RWPE2 (cell line): ENCODE results near the gene C19orf67.

Source experiments
- ATAC-seq: fragments of 200-7000 bp; cut with Tn5 transposase; 3 replicates; pipeline ENCODE4 v1.9.1; 2021; ENCODE audit warnings: low read depth
- DNase-seq: peaks from one replicate; pipeline ENCODE4 v3.0.0-alpha.2; 2020; ENCODE audit warnings: low spot score
- H3K27ac ChIP-seq: fragments of 450-650 bp; 2 replicates; pipeline ENCODE4 v1.5.1; 2017; ENCODE audit warnings: mild to moderate bottlenecking; ENCODE audit not compliant: poor library complexity, severe bottlenecking
- H3K27me3 ChIP-seq: fragments of 250-450 bp; sonication (Bioruptor Pico); 2 replicates; pipeline ENCODE4 v1.5.1; 2021; ENCODE audit warnings: mild to moderate bottlenecking, moderate library complexity; ENCODE audit not compliant: insufficient read depth, poor library complexity, severe bottlenecking
- H3K36me3 ChIP-seq: fragments of 250-450 bp; sonication (Bioruptor Pico); 2 replicates; pipeline ENCODE4 v1.5.1; 2020; ENCODE audit warnings: low read depth, mild to moderate bottlenecking, moderate library complexity
- H3K4me1 ChIP-seq: fragments of 250-450 bp; sonication (Bioruptor Pico); 2 replicates; pipeline ENCODE4 v1.5.1; 2021; ENCODE audit warnings: mild to moderate bottlenecking, moderate library complexity; ENCODE audit not compliant: insufficient read depth, poor library complexity, severe bottlenecking
- H3K4me3 ChIP-seq: fragments of 250-450 bp; sonication (Bioruptor Pico); 2 replicates; pipeline ENCODE4 v1.5.1; 2021; ENCODE audit warnings: mild to moderate bottlenecking, moderate library complexity; ENCODE audit not compliant: severe bottlenecking
- H3K9me3 ChIP-seq: fragments of 250-450 bp; sonication (Bioruptor Pico); 2 replicates; pipeline ENCODE4 v1.5.1; 2021; ENCODE audit warnings: mild to moderate bottlenecking, moderate library complexity; ENCODE audit not compliant: severe bottlenecking
- TF ChIP-seq, protein P1 (sequence below): fragments of 450-650 bp; IDR thresholded peaks from one replicate; pipeline ENCODE4 v1.5.1; 2017; ENCODE audit warnings: mild to moderate bottlenecking, moderate library complexity; ENCODE audit not compliant: poor library complexity, severe bottlenecking

The C19orf67 gene

DNA sequence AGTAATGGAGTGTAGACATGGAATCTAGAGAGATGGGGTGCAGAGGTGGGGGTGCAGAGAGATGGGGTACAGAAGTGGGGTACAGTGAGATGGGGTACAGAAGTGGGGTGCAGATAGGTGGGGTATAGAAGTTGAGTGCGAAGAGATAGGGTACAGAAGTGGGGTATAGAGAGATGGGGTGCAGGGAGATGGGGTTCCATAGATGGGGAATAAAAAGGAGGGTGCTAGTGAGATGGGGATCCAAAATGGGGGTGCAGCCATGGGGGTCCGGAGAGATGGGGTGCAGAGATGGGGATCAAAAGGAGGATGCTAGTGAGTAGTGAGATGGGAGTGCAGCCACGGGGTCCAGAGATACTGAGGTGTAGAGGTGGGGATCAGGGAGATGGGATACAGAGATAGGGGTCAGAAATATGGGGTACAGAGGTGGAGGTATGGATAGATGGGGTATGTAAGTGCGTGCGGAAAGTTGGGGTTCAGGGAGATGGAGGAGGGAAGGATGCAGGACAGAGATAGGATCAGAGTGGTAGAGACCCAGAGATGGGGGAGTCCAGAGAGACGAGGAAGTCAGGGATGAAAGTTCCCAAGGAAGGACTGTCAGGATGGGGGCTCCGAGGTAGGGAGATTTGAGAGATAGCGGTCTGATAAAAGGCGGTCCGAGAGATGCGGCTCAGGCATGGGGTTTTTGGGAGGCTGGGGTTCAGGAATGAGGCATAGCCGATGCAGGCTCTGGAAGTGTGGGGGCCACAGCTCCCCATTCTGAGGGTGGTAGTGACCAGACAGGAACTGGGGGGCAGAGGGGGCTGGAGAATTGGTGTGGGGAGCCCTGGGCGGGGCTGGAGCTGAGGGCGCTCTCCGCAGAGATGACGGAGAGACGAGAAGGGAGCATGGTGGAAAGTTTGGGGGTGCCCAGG, 27.1 kb downstream of the C19orf67 start:
- Histone ChIP-seq H3K4me1 (no peaks in the 10 kb centered on the region), H3K36me3 (no peaks in the 10 kb centered on the region), H3K9me3 (no peaks in the 10 kb centered on the region), H3K4me3 (no peak overlapping the region), H3K27ac (no peak overlapping the region), H3K27me3 (peaks cover 16% of the 10 kb centered on the region)
- no peak for ATAC-seq
- no peak for DNase-seq
- TF ChIP-seq, protein P1, sequence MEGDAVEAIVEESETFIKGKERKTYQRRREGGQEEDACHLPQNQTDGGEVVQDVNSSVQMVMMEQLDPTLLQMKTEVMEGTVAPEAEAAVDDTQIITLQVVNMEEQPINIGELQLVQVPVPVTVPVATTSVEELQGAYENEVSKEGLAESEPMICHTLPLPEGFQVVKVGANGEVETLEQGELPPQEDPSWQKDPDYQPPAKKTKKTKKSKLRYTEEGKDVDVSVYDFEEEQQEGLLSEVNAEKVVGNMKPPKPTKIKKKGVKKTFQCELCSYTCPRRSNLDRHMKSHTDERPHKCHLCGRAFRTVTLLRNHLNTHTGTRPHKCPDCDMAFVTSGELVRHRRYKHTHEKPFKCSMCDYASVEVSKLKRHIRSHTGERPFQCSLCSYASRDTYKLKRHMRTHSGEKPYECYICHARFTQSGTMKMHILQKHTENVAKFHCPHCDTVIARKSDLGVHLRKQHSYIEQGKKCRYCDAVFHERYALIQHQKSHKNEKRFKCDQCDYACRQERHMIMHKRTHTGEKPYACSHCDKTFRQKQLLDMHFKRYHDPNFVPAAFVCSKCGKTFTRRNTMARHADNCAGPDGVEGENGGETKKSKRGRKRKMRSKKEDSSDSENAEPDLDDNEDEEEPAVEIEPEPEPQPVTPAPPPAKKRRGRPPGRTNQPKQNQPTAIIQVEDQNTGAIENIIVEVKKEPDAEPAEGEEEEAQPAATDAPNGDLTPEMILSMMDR, result no peak

- Histone ChIP-seq H3K27me3 (peaks cover 16% of the 10 kb centered on the region), H3K4me3 (no peak overlapping the region)
These were observed 28.7 kb downstream of the C19orf67 start for GRCh38 chr19:14056741-14057356.

GRCh38 chr19:14056069-14056666, 29.4 kb downstream of the C19orf67 start:
- ATAC-seq (no peak), DNase-seq (no peak)
- peaks cover 16% of the 10 kb centered on the region for H3K27me3 ChIP-seq

More at GRCh38 chr19:14056741-14057356, 28.7 kb downstream of the C19orf67 start:
- H3K27ac ChIP-seq, result no peak overlapping the region
- TF ChIP-seq, protein P1, result no peak
- ATAC-seq, result no peak; the same call in 2 of the 3 replicates
- DNase-seq, result no peak
- H3K4me1 ChIP-seq, result no peaks in the 10 kb centered on the region
- H3K36me3 ChIP-seq, result no peaks in the 10 kb centered on the region
- H3K9me3 ChIP-seq, result no peaks in the 10 kb centered on the region

GRCh38 chr19:14055396-14055795, 30.2 kb downstream of the C19orf67 start:
- ATAC-seq (no peak), DNase-seq (no peak)
- TF ChIP-seq, protein P1, result no peak
- H3K27me3 ChIP-seq, result peaks cover 16% of the 10 kb centered on the region
- H3K9me3 ChIP-seq, result no peaks in the 10 kb centered on the region
- H3K27ac ChIP-seq, result no peak overlapping the region
- no peak overlapping the region for H3K4me3 ChIP-seq
- H3K36me3 ChIP-seq, result no peaks in the 10 kb centered on the region
- H3K4me1 ChIP-seq, result no peaks in the 10 kb centered on the region

More at GRCh38 chr19:14056069-14056666, 29.4 kb downstream of the C19orf67 start:
- H3K9me3 ChIP-seq, result no peaks in the 10 kb centered on the region
- H3K36me3 ChIP-seq, result no peaks in the 10 kb centered on the region
- H3K4me3 ChIP-seq, result no peak overlapping the region
- no peaks in the 10 kb centered on the region for H3K4me1 ChIP-seq
- TF ChIP-seq, protein P1, result no peak
- H3K27ac ChIP-seq, result no peak overlapping the region
